GM19025 (cell line): Measurements from ENCODE around the gene ATG10.

Experiments used
- ATAC-seq: cut with Tn5 transposase; IDR thresholded peaks from one replicate; pipeline ENCODE4 v1.9.1; 2021; ENCODE audit warnings: mild to moderate bottlenecking, low read depth, moderate library complexity; ENCODE audit not compliant: unreplicated experiment

ATG10 gene

DNA sequence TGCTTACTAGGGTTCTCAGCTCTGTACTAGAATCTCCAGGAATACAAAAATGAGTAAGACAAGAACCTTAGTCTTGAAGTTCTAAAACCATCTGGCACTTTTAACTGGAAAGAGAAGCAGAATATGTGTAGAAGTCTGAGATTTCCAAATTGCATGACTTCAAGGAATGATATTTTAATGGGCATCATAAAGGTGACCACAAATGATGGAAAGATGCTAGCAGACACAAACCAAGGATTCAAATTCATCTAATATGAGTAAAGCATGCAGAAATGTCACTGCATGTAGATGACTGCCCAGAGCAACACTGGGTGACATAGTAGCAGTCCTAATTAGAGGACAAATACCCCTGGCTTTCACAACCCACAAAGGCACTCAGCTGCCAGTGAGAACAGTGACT, 189.1 kb downstream of the ATG10 start:
- no peak for ATAC-seq

DNA sequence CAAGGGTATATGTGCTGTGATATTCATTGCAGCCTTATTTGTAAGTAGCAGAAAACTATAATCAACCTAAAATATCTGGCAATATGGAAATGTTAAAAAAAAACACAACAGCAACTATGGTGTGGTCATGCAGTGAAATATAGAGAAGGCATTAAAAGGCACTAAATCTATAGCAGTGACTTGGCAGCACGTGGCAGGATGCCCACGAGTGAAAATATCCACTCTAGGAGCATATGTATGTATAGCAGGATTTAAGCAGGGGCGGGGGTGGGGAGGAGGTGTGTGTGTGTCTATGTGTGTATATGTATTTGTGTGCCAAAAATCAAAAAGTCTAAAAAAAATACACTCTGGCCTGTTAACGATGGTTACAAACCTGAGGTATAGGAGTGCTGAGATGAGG, 190.8 kb downstream of the ATG10 start:
- ATAC-seq = no peak

DNA sequence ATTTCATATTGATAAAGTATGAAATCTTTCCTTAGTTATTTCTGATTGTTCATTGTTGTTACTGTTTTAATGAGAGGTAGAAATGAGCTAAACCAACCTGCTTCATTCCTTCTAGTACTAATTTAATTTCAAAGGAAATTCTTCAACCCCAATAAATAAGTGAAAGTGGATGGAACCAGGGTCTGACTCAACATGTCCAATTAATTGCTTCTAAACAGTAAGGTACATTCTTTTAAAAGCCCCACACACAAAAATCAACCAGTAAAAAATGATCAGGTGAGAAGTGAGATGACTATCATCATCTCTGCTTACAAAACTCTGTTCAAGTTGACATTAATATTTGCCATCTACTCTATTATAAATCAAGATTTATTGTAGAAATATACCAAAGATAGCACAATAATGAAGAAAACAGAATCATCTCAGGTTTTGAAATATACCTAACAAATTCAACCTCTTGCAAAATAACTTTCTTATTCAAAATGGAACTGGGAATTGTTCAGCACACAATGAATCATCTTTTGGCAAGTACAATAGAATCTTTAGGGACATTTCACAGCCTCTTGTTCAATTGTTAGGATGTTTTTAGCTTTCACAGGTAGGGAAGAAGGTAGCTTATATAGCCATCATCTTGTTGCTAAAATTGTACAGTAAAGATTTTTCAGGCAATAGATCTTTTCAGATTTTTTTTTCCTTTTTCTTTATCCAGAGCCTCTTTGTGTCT, 191.8 kb downstream of the ATG10 start:
- no peak for ATAC-seq

DNA sequence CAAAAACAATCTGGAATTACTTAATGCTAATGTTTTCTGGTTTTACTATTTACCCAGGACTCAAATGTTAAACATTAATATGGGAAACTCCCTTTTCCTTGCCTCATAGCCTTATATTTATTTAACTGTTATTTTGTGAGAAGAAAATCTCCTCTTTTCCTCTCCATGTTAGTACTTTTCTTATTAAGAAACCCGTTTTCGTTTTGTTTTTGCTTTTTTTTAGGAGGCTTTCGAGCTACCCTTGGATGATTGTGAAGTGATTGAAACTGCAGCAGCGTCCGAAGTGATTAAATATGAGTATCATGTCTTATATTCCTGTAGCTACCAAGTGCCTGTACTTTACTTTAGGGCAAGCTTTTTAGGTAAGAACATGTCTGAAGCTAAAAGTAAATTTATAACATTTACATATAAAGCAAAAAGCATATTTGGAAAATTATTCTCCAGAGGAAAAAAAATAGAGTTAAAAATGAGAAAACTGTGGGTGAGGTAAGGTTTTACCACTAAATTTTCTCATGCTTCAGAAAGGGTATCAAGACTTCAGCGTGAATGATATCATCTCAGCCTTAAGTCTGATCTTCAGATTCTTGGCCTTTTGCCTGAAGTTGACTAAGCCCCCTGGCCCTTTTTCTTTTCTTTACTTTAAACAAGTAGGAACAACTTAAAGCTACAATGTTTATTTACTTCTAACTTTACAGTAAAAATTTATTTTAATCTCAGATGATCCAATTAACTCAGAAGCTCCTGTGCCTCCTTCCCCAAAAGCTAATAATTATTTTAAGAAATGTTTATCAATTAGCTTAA, 192.6 kb downstream of the ATG10 start:
- no peak for ATAC-seq

DNA sequence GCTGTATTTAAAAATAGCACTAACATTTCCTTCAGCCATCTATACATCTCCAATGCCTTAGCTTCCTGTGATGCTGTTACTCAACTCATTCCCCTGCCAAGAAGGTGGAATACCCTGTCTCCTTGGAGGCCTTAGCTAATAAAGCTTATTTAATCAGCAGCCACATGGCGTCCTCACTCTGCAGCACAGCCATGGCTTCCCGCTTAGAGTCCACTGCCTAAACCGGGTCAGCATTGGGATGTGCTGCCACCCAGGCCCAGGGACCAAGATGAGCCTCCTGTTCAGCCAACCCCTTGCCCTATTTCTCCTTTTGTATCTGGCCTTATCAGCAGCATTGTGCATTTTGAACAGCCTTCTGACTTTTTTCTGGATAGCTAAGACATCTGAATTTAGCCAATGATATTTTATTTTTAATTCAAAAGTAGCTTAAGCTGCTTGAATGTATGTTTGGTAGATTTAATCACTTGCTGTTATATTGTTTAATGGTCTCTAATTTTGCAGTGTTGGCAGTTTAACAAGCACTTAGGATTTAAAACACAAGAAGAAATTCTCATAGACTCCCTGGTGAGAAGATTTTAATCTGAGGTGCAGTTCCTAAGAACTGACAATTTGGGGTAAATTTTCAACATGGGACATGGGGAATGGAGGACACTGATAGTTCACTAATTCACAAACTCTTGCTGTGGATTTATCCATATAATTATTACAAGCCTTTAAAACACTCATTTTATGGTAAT, 193.3 kb downstream of the ATG10 start:
- no peak for ATAC-seq

DNA sequence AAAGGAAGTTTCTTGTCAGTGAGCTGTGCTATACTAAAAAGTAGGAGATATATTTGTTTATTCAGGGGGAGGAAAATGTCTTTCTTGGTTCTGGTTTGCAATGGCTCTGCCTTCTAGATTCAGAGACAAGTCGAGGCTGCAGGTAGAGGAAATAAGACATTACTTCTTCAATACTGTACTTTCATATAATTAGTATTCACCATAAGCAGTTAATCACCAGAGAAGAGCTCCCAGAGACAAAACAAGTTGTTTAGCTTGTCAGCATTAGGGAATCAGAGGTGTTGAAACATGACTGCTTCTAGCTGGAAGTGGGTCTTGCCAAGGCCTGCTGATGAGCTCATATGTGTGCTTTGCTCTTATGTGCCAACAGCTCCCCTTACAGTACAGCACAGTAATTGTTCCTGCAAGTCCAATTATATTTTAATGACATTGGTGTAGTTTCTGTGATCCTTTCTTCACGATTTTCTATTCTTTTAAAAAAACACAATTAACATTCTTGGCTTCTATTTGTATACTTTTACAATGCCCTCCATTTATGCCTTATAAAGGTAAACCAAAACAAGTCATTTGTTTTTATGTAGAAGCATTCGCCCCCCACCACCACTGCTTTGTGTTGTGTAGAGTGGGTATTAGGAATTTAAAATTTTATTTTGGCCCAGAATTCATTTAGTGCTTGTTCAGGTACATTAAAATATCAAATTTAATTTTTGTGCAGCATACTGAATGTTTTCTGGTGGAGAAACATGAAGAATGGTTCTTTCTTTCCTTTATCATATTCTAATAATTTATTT, 194.1 kb downstream of the ATG10 start:
- peak; percentile 88 for ATAC-seq

DNA sequence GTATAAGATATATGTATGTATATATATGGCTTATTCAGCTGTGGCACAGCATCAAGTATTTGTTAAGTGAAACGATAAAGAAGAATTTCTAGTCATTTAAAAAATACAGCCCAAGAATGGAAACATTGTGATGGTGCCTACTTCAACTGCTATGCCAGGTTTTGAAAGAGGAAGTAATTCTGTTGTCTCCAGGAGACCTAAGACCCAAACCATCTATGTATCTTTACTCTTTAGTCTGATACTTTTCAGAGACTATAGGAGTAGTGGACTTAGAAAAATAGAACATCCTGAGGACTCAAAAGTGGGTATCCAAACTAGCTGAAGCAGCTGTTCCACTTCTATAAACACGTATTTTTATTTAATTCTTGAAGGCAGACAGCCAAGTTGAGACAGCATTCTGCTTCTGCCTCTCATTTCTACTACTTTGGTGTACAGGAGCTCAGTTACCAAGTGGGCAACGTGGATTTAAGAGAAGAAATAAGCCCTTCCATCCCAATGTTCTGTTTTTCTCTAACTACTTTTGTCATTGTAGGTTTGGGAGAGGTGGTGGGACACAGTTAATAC, 195.6 kb downstream of the ATG10 start:
- no peak for ATAC-seq

DNA sequence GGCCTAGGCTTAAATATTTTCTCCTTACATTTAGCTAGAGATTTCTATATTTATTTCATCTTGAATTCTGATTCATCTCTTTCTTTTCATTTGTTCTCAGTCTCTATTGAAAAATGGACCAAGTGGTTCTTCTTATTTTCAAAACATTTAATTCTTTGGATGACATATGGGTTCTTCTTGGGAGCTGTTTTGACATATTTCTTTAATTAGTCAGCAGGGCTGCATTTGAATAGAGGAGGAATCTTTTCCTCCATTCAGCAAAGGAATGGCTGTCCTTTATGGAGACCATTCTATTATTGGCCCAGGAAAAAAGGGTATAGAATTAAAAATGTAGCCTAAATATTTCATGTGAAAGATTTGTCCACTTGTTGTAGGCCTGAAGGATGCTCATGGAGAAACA, 196.5 kb downstream of the ATG10 start:
- no peak for ATAC-seq

DNA sequence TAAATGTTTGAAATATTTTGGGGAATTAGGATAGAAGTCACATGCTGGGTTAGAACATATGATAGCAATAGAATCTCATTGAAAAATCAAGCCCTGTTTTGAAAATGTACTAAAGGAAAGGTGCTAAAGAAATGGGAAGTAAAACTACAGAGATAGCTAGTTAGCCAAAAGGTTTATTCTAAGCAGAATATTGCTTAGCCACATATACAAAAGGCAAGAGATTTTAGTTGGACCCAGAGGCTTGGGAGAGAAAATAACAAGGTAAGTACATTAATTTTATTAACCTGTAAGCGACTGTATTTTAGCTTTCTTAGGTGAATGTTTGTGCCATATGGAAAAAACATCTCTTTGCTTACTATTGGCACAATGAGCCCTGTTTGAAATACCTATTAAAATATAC, 198.1 kb downstream of the ATG10 start:
- ATAC-seq = no peak

DNA sequence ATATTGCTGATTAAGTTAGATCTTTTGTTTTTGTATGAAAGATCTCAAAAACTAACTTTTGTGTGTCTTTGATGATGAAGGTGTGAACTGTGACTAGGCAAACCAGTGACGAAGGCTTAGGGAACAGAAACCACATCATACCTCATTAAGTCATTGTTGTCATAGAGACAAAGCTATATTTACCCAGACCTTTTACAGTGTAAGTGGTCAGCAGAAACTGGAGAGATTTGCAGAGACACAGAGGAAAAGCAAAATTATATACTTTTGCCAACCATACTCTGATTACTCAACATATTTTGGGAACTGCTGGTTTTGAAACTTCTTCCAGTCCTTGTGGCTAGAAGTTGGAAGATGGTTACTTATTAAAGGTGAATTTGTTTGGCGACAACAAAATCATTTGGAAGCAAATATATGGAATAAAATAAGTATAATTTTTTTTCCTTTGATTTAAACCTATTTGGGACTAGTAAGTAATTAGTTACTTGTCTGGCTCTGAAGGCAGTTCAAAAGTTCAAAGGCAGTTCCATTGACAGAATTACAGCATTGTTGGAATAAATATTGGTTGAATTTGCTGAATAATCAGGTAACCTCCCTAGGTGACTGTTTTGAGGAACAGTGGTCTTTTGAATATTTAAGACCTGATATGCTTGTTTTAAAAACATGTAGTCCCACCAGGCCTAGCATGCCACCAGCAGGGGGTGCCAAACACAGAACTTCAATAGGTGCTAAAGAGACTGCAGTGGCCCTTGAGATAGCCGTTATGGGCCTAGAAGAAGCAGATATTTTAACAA, 202.5 kb downstream of the ATG10 start:
- ATAC-seq = peak; percentile 99

DNA sequence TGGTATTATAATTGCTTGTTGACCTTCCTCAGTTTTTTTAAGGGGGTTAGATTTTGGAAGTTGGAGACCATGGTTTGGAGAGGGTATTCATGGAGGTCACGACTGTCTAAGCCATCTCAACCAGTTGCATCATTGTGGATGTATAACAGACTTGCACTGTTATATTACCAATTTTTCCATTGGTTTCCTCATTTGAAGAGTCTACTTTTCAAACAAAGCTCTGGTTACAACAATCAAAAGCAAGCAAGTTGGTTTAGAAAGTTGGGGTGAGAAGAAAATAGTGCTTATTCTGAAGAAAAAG, 203.0 kb downstream of the ATG10 start:
- no peak for ATAC-seq

DNA sequence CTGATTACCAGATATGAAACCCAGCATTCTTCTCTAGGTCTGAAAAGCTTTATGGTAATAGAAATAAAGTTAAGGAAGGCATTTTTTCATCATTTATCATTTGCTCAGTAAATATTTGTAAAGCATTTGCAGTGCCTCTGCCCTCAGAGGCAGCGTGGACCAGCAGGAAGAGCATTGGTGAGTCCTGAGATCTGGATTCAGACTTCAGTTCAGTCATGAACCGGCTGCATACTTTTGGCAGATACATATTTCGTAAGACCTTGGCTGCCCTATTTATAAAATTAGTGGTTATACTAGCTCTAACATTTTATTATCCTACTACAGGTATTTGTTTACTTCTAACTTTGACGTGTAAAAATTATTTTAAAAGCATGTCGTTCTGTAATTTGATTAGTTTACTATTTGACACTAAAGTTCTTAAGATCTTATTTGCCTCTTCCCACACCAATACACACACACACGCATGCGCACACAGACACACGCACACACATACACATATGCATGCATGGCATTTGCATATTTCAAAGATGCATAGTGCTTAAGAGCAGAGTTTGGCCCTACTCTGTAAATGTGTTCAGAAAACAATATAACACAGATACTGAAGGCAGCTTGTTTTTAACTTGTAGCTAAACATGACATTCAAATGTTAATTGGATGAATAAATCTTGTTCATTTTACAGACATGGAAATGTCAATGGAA, 204.4 kb downstream of the ATG10 start:
- ATAC-seq = no peak

DNA sequence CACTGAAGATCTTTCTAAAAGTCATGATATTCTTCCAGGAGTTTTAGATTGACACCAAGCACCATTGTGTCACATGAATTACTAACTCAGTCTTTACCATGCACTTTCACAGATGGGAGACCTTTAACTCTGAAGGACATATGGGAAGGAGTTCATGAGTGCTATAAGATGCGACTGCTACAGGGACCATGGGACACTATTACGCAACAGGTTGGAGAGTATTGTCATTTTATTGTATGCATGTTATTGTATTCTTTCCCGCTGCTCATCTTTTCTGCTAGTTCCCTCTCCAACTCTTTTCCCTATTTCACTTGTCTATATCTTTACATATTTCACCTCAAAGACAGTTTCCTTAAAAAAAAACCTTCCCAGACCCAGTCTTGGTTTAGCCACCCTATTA, 206.6 kb downstream of the ATG10 start:
- ATAC-seq = no peak

DNA sequence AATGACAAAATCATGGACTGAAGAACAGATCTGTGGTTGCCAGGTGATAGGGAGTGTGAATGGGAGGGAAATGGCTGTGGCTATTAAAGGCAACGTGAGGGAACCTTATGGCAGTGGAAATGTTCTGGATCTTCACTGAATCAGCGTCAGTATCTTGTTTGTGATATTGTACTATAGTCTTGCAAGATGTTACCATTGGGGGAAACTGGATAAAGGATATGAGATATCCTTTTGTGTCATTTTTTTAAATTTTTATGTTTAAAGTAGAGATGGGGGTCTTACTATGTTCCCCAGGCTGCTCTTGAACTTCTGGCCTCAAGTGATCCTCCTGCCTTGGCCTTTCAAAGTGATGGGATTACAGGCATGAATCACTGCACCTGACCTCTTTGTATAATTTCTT, 210.8 kb downstream of the ATG10 start:
- no peak for ATAC-seq

DNA sequence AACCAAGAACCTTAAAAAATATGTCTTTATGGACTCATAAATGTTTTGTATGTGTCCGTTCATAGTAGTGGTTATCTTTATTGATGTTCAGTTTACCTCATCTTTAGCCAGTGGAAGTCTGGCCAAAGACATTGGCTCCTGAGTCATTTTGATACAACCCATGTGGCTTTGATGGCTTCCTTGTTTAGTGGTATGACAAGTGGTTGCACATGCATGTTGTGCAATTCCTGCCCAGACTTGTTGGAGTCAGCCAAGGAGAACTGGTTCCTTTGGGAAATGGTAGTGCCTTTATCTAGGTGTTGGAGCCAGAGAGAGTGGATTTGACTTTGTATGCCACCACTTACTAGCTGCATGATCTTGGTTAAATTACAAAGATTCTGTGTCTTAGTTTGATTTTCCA, 212.0 kb downstream of the ATG10 start:
- peak; percentile 58 for ATAC-seq

DNA sequence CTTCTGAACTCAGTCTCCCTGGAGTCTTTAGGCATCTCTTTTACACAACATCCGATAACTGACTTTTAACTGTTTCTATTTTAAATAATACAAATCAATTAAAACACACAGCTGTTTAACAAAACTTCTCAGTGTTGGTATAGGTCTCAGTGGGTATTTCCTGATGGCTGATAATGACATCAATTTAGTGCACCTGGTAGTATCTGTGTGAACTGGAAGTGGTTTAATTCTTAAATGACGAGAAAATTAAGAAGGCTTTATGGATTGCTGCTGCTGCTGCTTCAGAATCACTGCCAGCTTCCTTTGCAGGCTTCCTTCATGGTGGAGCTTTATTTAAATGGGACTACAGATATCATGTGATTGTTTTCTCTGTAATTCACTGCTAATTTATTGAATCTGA, 214.0 kb downstream of the ATG10 start:
- ATAC-seq = no peak

DNA sequence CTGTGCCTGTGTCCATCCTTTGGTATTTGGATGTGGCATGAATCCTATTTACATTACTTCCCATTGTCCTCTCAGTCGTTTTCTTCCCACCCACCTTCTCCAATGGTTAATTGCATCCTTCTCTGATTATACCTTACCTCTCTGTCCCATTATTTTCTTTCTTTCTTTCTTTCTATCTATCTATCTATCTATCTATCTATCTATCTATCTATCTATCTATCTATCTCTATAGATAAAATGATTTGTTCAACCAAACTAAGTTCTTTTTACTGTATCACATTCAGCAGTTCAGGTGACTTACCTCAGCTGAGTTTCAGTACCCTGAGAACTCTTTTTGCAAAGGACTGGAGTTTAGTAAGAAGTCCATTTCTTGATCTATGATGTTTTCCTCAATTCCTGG, 225.7 kb downstream of the ATG10 start:
- no peak for ATAC-seq

DNA sequence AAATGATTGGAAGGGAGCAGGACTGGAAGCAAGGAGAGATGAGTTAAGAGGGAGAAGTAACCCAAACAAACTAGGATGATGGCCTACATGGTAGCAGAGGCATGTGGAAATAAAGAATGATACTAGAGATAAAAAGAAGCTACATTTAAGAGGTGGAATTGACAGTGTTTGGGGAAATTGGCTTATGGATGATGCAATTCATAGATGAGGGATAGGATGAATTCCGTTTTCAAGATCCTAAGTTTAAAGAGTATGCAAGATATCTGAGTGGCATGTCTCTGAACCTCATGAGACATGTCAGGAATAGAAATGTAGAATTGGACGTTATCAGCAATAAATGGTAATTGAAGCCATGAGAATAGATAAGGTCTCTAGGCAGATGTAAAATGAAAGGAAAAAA, 232.7 kb downstream of the ATG10 start:
- ATAC-seq = no peak

DNA sequence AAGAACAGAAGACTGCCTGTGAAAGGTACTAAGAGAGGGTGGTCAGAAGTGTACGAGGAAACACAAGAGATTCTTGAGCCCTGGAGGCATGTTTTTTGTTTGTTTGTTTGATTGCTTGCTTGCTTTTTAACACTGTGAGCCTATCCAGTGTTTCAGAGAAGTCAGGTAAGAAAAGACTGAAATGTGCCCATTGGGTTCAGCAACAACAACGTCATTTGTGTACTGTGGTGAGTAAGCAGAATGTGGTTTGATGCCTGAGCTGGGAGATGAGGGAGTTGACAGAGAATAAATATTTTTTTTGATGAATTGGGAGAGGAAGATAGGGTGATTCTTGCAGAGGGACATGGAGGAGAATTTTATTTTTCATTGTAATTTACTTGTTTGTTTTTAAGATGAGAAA, 233.2 kb downstream of the ATG10 start:
- ATAC-seq = no peak
